ENCODE results near the gene ZC3H18.

ZC3H18 gene

DNA sequence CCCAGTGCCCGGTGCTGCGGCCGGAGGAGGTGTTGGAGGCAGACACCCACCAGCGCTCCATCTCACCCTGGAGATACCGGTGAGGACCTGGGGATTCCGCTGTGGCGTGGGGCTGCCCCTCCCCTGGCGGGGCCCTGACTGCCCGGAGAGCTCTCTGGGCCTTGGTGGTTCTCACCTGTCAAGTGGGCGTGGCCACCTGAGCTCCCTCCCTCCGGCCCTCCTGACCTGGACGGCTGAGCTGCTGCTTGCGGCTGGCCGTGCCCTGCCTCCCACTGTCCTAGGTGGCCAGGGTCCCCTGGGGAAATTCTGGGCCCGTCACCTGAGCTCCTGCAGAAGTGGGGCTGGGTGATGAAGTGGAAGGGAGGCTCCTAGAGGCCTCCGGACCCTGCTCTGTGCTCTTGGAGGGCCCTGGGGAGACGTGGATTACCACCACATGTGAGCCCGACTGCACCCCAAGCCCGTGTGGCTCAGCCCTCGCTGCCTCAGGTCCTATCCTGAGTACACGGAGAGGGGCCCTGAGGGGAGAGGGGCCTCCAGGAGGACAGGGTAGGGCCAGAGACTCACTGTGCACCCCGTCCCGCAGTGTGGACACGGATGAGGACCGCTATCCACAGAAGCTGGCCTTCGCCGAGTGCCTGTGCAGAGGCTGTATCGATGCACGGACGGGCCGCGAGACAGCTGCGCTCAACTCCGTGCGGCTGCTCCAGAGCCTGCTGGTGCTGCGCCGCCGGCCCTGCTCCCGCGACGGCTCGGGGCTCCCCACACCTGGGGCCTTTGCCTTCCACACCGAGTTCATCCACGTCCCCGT is 69.2 kb downstream of the ZC3H18 start:
- H3K4me3 ChIP-seq (ENCODE audit: insufficient read length, low read depth), result no peak overlapping the region
- peaks cover 26% of the 10 kb centered on the region for H3K27me3 ChIP-seq (ENCODE audit: insufficient read depth, insufficient read length)
- TF ChIP-seq SUZ12 (IDR thresholded peaks at IDR 0.05; ENCODE audit: extremely low read depth, insufficient read depth, insufficient read length) (no peak), ZNF274 (IDR thresholded peaks at IDR 0.05; ENCODE audit: low read depth, low read length) (no peak), YY1 (IDR thresholded peaks at IDR 0.05; ENCODE audit: insufficient read depth, insufficient read length) (no peak)

DNA sequence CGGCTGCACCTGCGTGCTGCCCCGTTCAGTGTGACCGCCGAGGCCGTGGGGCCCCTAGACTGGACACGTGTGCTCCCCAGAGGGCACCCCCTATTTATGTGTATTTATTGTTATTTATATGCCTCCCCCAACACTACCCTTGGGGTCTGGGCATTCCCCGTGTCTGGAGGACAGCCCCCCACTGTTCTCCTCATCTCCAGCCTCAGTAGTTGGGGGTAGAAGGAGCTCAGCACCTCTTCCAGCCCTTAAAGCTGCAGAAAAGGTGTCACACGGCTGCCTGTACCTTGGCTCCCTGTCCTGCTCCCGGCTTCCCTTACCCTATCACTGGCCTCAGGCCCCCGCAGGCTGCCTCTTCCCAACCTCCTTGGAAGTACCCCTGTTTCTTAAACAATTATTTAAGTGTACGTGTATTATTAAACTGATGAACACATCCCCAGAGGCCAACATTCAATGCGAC is 69.9 kb downstream of the ZC3H18 start:
- peaks cover 38% of the 10 kb centered on the region for H3K4me1 ChIP-seq (ENCODE audit: insufficient read depth, insufficient read length)
- DNase-seq (ENCODE audit: low read depth, low spot score), result no peak
- peak overlapping the region; percentile 44 for H3K9ac ChIP-seq (ENCODE audit: insufficient read length, low read depth)
- no peak overlapping the region for H3K4me3 ChIP-seq (ENCODE audit: insufficient read length, low read depth)
- peaks cover 26% of the 10 kb centered on the region for H3K27me3 ChIP-seq (ENCODE audit: insufficient read depth, insufficient read length)
- H3K9me3 ChIP-seq (ENCODE audit: insufficient read depth, low read length), result no peaks in the 10 kb centered on the region
- TF ChIP-seq SUZ12 (IDR thresholded peaks at IDR 0.05; ENCODE audit: extremely low read depth, insufficient read depth, insufficient read length) (no peak), YY1 (IDR thresholded peaks at IDR 0.05; ENCODE audit: insufficient read depth, insufficient read length) (no peak), ZNF274 (IDR thresholded peaks at IDR 0.05; ENCODE audit: low read depth, low read length) (no peak)
- H3K36me3 ChIP-seq (ENCODE audit: insufficient read depth, insufficient read length, low read length), result peaks cover 22% of the 10 kb centered on the region

More for the DNA sequence above, 69.2 kb downstream of the ZC3H18 start:
- no peak for DNase-seq (ENCODE audit: low read depth, low spot score)
- Histone ChIP-seq H3K9me3 (ENCODE audit: insufficient read depth, low read length) (no peaks in the 10 kb centered on the region), H3K9ac (ENCODE audit: insufficient read length, low read depth) (peak overlapping the region; percentile 43), H3K36me3 (ENCODE audit: insufficient read depth, insufficient read length, low read length) (peaks cover 18% of the 10 kb centered on the region), H3K4me1 (ENCODE audit: insufficient read depth, insufficient read length) (peaks cover 38% of the 10 kb centered on the region)

GRCh38 chr16:88640498-88641247 is 70.5 kb downstream of the ZC3H18 start:
- H3K4me1 ChIP-seq (ENCODE audit: insufficient read depth, insufficient read length), result peaks cover 32% of the 10 kb centered on the region
- TF ChIP-seq YY1 (IDR thresholded peaks at IDR 0.05; ENCODE audit: insufficient read depth, insufficient read length), result no peak
- TF ChIP-seq SUZ12 (IDR thresholded peaks at IDR 0.05; ENCODE audit: extremely low read depth, insufficient read depth, insufficient read length), result no peak
- TF ChIP-seq ZNF274 (IDR thresholded peaks at IDR 0.05; ENCODE audit: low read depth, low read length), result no peak
- DNase-seq (ENCODE audit: low read depth, low spot score), result no peak
- H3K36me3 ChIP-seq (ENCODE audit: insufficient read depth, insufficient read length, low read length), result peaks cover 28% of the 10 kb centered on the region
- H3K9me3 ChIP-seq (ENCODE audit: insufficient read depth, low read length), result no peaks in the 10 kb centered on the region
- H3K9ac ChIP-seq (ENCODE audit: insufficient read length, low read depth), result peak overlapping the region; percentile 44
- peaks cover 24% of the 10 kb centered on the region for H3K27me3 ChIP-seq (ENCODE audit: insufficient read depth, insufficient read length)
- H3K4me3 ChIP-seq (ENCODE audit: insufficient read length, low read depth), result no peak overlapping the region

DNA sequence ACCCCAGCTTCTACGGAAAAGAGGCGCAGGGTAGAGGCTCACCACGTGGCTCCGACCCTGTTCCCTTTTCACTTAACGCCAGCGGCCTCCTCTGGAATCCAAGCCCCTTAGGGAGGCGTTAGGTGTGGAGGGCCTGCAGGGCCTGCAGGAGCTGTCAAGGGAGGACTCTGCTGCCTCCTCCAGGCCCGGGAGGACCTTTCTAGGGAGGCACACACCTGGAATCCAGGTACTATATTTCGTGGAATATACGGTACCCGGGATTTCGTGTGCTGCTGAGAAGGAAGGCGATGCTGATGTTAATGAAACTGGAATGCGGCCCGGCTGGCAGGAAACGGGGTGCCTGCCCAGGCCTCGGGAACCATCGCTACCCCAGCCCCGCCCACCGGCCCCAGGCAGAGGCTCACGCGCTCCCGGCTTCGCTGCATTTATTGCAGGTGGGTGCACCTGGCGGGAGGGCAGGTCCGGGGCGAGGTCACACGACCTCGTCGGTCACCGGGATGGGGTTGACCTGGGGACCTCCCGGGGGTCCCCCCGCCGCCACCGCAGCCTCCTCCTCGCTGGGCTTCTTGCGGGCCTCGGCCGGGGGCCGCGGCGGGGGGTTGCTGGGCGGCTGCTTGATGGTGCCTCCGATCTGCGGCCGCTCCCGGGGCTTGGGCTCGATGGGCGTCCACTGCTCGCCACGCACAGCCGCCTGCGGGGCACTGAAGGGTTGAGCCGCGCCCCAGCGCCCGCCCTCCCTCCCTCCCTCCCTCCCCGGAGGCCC is 72.9 kb downstream of the ZC3H18 start:
- Histone ChIP-seq H3K4me3 (ENCODE audit: insufficient read length, low read depth) (no peak overlapping the region), H3K27me3 (ENCODE audit: insufficient read depth, insufficient read length) (peaks cover 15% of the 10 kb centered on the region), H3K9ac (ENCODE audit: insufficient read length, low read depth) (no peak overlapping the region), H3K36me3 (ENCODE audit: insufficient read depth, insufficient read length, low read length) (peaks cover 47% of the 10 kb centered on the region), H3K4me1 (ENCODE audit: insufficient read depth, insufficient read length) (peaks cover 33% of the 10 kb centered on the region), H3K9me3 (ENCODE audit: insufficient read depth, low read length) (no peaks in the 10 kb centered on the region)
- no peak for TF ChIP-seq ZNF274 (IDR thresholded peaks at IDR 0.05; ENCODE audit: low read depth, low read length)
- TF ChIP-seq SUZ12 (IDR thresholded peaks at IDR 0.05; ENCODE audit: extremely low read depth, insufficient read depth, insufficient read length), result no peak
- no peak for TF ChIP-seq YY1 (IDR thresholded peaks at IDR 0.05; ENCODE audit: insufficient read depth, insufficient read length)
- no peak for DNase-seq (ENCODE audit: low read depth, low spot score)

- peaks cover 15% of the 10 kb centered on the region for H3K27me3 ChIP-seq (ENCODE audit: insufficient read depth, insufficient read length)
- no peak for DNase-seq (ENCODE audit: low read depth, low spot score)
- TF ChIP-seq YY1 (IDR thresholded peaks at IDR 0.05; ENCODE audit: insufficient read depth, insufficient read length) (no peak), ZNF274 (IDR thresholded peaks at IDR 0.05; ENCODE audit: low read depth, low read length) (no peak), SUZ12 (IDR thresholded peaks at IDR 0.05; ENCODE audit: extremely low read depth, insufficient read depth, insufficient read length) (no peak)
- H3K9me3 ChIP-seq (ENCODE audit: insufficient read depth, low read length), result no peaks in the 10 kb centered on the region
- H3K36me3 ChIP-seq (ENCODE audit: insufficient read depth, insufficient read length, low read length), result peaks cover 49% of the 10 kb centered on the region
- peaks cover 28% of the 10 kb centered on the region for H3K4me1 ChIP-seq (ENCODE audit: insufficient read depth, insufficient read length)
- H3K4me3 ChIP-seq (ENCODE audit: insufficient read length, low read depth), result no peak overlapping the region
- H3K9ac ChIP-seq (ENCODE audit: insufficient read length, low read depth), result no peak overlapping the region
Observed at GRCh38 chr16:88643644-88643932, 73.4 kb downstream of the ZC3H18 start.

- no peak overlapping the region for H3K9ac ChIP-seq (ENCODE audit: insufficient read length, low read depth)
- no peak for DNase-seq (ENCODE audit: low read depth, low spot score)
- H3K4me1 ChIP-seq (ENCODE audit: insufficient read depth, insufficient read length), result peaks cover 18% of the 10 kb centered on the region
- peaks cover 2% of the 10 kb centered on the region for H3K27me3 ChIP-seq (ENCODE audit: insufficient read depth, insufficient read length)
- TF ChIP-seq SUZ12 (IDR thresholded peaks at IDR 0.05; ENCODE audit: extremely low read depth, insufficient read depth, insufficient read length) (no peak), ZNF274 (IDR thresholded peaks at IDR 0.05; ENCODE audit: low read depth, low read length) (no peak), YY1 (IDR thresholded peaks at IDR 0.05; ENCODE audit: insufficient read depth, insufficient read length) (no peak)
- no peak overlapping the region for H3K4me3 ChIP-seq (ENCODE audit: insufficient read length, low read depth)
- H3K9me3 ChIP-seq (ENCODE audit: insufficient read depth, low read length), result no peaks in the 10 kb centered on the region
- peaks cover 56% of the 10 kb centered on the region for H3K36me3 ChIP-seq (ENCODE audit: insufficient read depth, insufficient read length, low read length)
Observed at GRCh38 chr16:88645455-88645854, 75.3 kb downstream of the ZC3H18 start.
